Astrocyte (in vitro differentiated cells and primary cell): ENCODE measurements around the gene DSG2. TPM values are rescaled to one million over a fixed set of nuclear protein-coding genes. Genes with fewer than 3 reads are reported as not detected.
A peak's percentile ranks its signal among the peaks of the same experiment; 100 is the strongest.

ENCODE experiments used
- DNase-seq: peaks from one replicate; pipeline ENCODE4 v3.0.0-alpha.2; 2010; ENCODE audit warnings: low read depth
- FAIRE-seq: peaks from 2 replicates; lab custom pipeline; 2011; peaks lifted over from hg19 to GRCh38; lab: Jason Lieb, UNC
- H2AFZ ChIP-seq: 2 replicates; pipeline ENCODE4 v1.6.0; 2012; ENCODE audit warnings: low read depth, low read length, inconsistent platforms
- H3K27ac ChIP-seq: 2 replicates; pipeline ENCODE4 v1.5.1; 2011; ENCODE audit warnings: low read depth, low read length, inconsistent platforms
- H3K27me3 ChIP-seq: 2 replicates; pipeline ENCODE4 v1.6.0; 2011; ENCODE audit warnings: low read length, inconsistent platforms; ENCODE audit not compliant: insufficient read depth
- H3K36me3 ChIP-seq: 2 replicates; pipeline ENCODE4 v1.5.1; 2011; ENCODE audit warnings: low read length, inconsistent platforms; ENCODE audit not compliant: insufficient read depth
- H3K4me1 ChIP-seq: 2 replicates; pipeline ENCODE4 v1.5.1; 2011; ENCODE audit warnings: low read length, inconsistent platforms; ENCODE audit not compliant: insufficient read depth
- H3K4me2 ChIP-seq: 2 replicates; pipeline ENCODE4 v1.6.0; 2012; ENCODE audit warnings: low read length, inconsistent platforms
- H3K4me3 ChIP-seq: 2 replicates; pipeline ENCODE4 v1.5.1; 2011; ENCODE audit warnings: low read depth, mild to moderate bottlenecking, low read length, inconsistent platforms; ENCODE audit not compliant: insufficient read depth
- H3K79me2 ChIP-seq: 2 replicates; pipeline ENCODE4 v1.6.0; 2012; ENCODE audit warnings: mild to moderate bottlenecking, low read length, inconsistent platforms; ENCODE audit not compliant: insufficient read depth
- H3K9ac ChIP-seq: 2 replicates; pipeline ENCODE4 v1.6.0; 2012; ENCODE audit warnings: mild to moderate bottlenecking, low read length, inconsistent platforms
- H3K9me3 ChIP-seq: 2 replicates; pipeline ENCODE4 v1.5.1; 2012; ENCODE audit warnings: low read depth, mild to moderate bottlenecking, low read length, inconsistent platforms; ENCODE audit not compliant: insufficient read depth
- H4K20me1 ChIP-seq: 2 replicates; pipeline ENCODE4 v1.6.0; 2012; ENCODE audit warnings: low read length, inconsistent platforms; ENCODE audit not compliant: insufficient read depth
- H3K27ac Mint-ChIP-seq: one replicate; pipeline ENCODE4 v1.8.0; 2021; ENCODE audit warnings: mild to moderate bottlenecking, mixed read lengths; ENCODE audit not compliant: unreplicated experiment
- H3K27me3 Mint-ChIP-seq: one replicate; pipeline ENCODE4 v1.8.0; 2021; ENCODE audit warnings: low read depth, mixed read lengths; ENCODE audit not compliant: unreplicated experiment
- H3K36me3 Mint-ChIP-seq: one replicate; pipeline ENCODE4 v1.8.0; 2021; ENCODE audit warnings: low read depth, mixed read lengths; ENCODE audit not compliant: unreplicated experiment
- H3K4me1 Mint-ChIP-seq: one replicate; pipeline ENCODE4 v1.8.0; 2021; ENCODE audit warnings: low read depth, mixed read lengths; ENCODE audit not compliant: unreplicated experiment
- H3K4me3 Mint-ChIP-seq: one replicate; pipeline ENCODE4 v1.8.0; 2021; ENCODE audit warnings: mild to moderate bottlenecking, moderate library complexity, mixed read lengths; ENCODE audit not compliant: unreplicated experiment
- H3K9me3 Mint-ChIP-seq: one replicate; pipeline ENCODE4 v1.8.0; 2021; ENCODE audit warnings: mild to moderate bottlenecking, mixed read lengths; ENCODE audit not compliant: unreplicated experiment
- CTCF ChIP-seq: IDR thresholded peaks from 2 replicates; pipeline ENCODE4 v1.5.1; 2011; ENCODE audit warnings: low read depth, mild to moderate bottlenecking, inconsistent platforms, low read length, moderate library complexity; ENCODE audit not compliant: insufficient read depth
- EZH2 ChIP-seq: IDR thresholded peaks from 2 replicates; pipeline ENCODE4 v1.6.1; 2012; ENCODE audit warnings: mild to moderate bottlenecking, low read length, inconsistent platforms; ENCODE audit not compliant: insufficient read depth
- total RNA-seq: library from RNA; stranded (reverse); gene quantifications from 2 replicates; pipeline ENCODE4 v1.2.1, GENCODE V29; 2021

The DSG2 gene
- total RNA-seq, 1 donor from 2014 or later: 154 TPM

GRCh38 chr18:31498574-31499524, 872 bp downstream of the DSG2 start:
- peak overlapping the region; percentile 89 for H3K4me2 ChIP-seq
- H4K20me1 ChIP-seq: no peaks in the 10 kb centered on the region
- H3K27ac ChIP-seq: peak overlapping the region; percentile 69
- Mint-ChIP-seq H3K27me3 (no peaks in the 10 kb centered on the region), H3K9me3 (no peaks in the 10 kb centered on the region), H3K27ac (peak overlapping the region; percentile 90), H3K4me1 (peaks cover 10% of the 10 kb centered on the region), H3K4me3 (peak overlapping the region; percentile 97), H3K36me3 (no peaks in the 10 kb centered on the region)
- FAIRE-seq: no peak
- peak; percentile 28 for DNase-seq
- no peaks in the 10 kb centered on the region for H3K9me3 ChIP-seq
- H3K9ac ChIP-seq: peak overlapping the region; percentile 86
- no peaks in the 10 kb centered on the region for H3K27me3 ChIP-seq
- H3K4me3 ChIP-seq: peak overlapping the region; percentile 73
- H3K36me3 ChIP-seq: no peaks in the 10 kb centered on the region
- peaks cover 22% of the 10 kb centered on the region for H3K79me2 ChIP-seq
- no peaks in the 10 kb centered on the region for H3K4me1 ChIP-seq
- TF ChIP-seq EZH2 (no peak), CTCF (no peak)
- H2AFZ ChIP-seq: peak overlapping the region; percentile 90

GRCh38 chr18:31500051-31500688, 2.2 kb downstream of the DSG2 start:
- no peak overlapping the region for H3K4me3 ChIP-seq
- Mint-ChIP-seq H3K4me3 (peak overlapping the region; percentile 97), H3K27ac (no peak overlapping the region), H3K9me3 (no peaks in the 10 kb centered on the region), H3K27me3 (no peaks in the 10 kb centered on the region), H3K4me1 (peaks cover 10% of the 10 kb centered on the region), H3K36me3 (no peaks in the 10 kb centered on the region)
- H3K4me1 ChIP-seq: no peaks in the 10 kb centered on the region
- no peak overlapping the region for H3K4me2 ChIP-seq
- H3K9me3 ChIP-seq: no peaks in the 10 kb centered on the region
- no peak overlapping the region for H2AFZ ChIP-seq
- no peak overlapping the region for H3K9ac ChIP-seq
- H4K20me1 ChIP-seq: no peaks in the 10 kb centered on the region
- TF ChIP-seq CTCF (no peak), EZH2 (no peak)
- no peaks in the 10 kb centered on the region for H3K36me3 ChIP-seq
- H3K79me2 ChIP-seq: peaks cover 22% of the 10 kb centered on the region
- no peaks in the 10 kb centered on the region for H3K27me3 ChIP-seq
- no peak overlapping the region for H3K27ac ChIP-seq
- DNase-seq (no peak), FAIRE-seq (no peak)
